Left ventricle myocardium inferior (tissue), 1 donor: Measurements from ENCODE around the gene PRXL2A. TPM values are rescaled to one million over a fixed set of nuclear protein-coding genes. Genes with fewer than 3 reads are reported as not detected.

Source experiments
- DNase-seq: peaks from one replicate; pipeline ENCODE4 v3.0.0-alpha.2; 2020
- H3K27ac ChIP-seq: fragments of 200-600 bp; replicated peaks from 2 replicates; pipeline ENCODE4 v1.8.0; 2021
- H3K27me3 ChIP-seq: fragments of 200-600 bp; 2 replicates; pipeline ENCODE4 v1.8.0; 2021; ENCODE audit warnings: low read depth
- H3K36me3 ChIP-seq: fragments of 200-600 bp; 2 replicates; pipeline ENCODE4 v1.8.0; 2021
- H3K4me1 ChIP-seq: fragments of 200-600 bp; 2 replicates; pipeline ENCODE4 v1.8.0; 2021
- H3K4me3 ChIP-seq: fragments of 200-600 bp; 2 replicates; pipeline ENCODE4 v1.8.0; 2021; ENCODE audit warnings: mild to moderate bottlenecking, moderate library complexity
- H3K9me3 ChIP-seq: fragments of 200-600 bp; replicated peaks from 2 replicates; pipeline ENCODE4 v1.8.0; 2021
- CTCF ChIP-seq: fragments of 200-600 bp; IDR thresholded peaks from 2 replicates; pipeline ENCODE4 v1.8.0; 2021; ENCODE audit warnings: antibody characterized with exemption, mild to moderate bottlenecking, borderline replicate concordance
- intact Hi-C: fragments of 100-400 bp; cut with micrococcal nuclease; formaldehyde crosslinking; loops from one replicate; pipeline ENCODE4 v1.11.0; 2022
- total RNA-seq: library from RNA; stranded (reverse); fragmentation: NEBNext Ultra II Directional; extraction: Animal tissue kit (Norgen Biotek cat#: 25700); gene quantifications from one replicate; pipeline ENCODE4 v1.2.1, GENCODE V29; 2021
- donor health status: DM: no; HTN: yes; CAD: no; lungs with severe emphysema.

PRXL2A gene
- total RNA-seq, 1 donor from 2014 or later = 101 TPM

- DNase-seq = peak; percentile 65
- no peaks in the 10 kb centered on the region for H3K27me3 ChIP-seq
- no peaks in the 10 kb centered on the region for H3K9me3 ChIP-seq
- no peaks in the 10 kb centered on the region for H3K36me3 ChIP-seq
- peak overlapping the region; percentile 99 for H3K4me3 ChIP-seq
- H3K4me1 ChIP-seq = peaks cover 100% of the 10 kb centered on the region
- H3K27ac ChIP-seq = peak overlapping the region; percentile 100
- intact Hi-C loops = loop anchor here (5.0 kb wide), 1 partner anchor 43 kb away; no protein-coding TSS in a partner anchor
- TF ChIP-seq CTCF = no peak
These were observed 50.9 kb downstream of the PRXL2A start for GRCh38 chr10:80459047-80459865.

- no peak for DNase-seq
- H3K27ac ChIP-seq = peak overlapping the region; percentile 100
- peak overlapping the region; percentile 99 for H3K4me3 ChIP-seq
- peaks cover 100% of the 10 kb centered on the region for H3K4me1 ChIP-seq
- no peaks in the 10 kb centered on the region for H3K9me3 ChIP-seq
- TF ChIP-seq CTCF = no peak
- H3K36me3 ChIP-seq = no peaks in the 10 kb centered on the region
- H3K27me3 ChIP-seq = no peaks in the 10 kb centered on the region
- intact Hi-C loops = no loop called here
These were observed 52.3 kb downstream of the PRXL2A start for GRCh38 chr10:80460399-80461207.

- DNase-seq = no peak
- Histone ChIP-seq H3K4me3 (peak overlapping the region; percentile 99), H3K27ac (peak overlapping the region; percentile 100), H3K27me3 (no peaks in the 10 kb centered on the region), H3K36me3 (no peaks in the 10 kb centered on the region), H3K9me3 (no peaks in the 10 kb centered on the region), H3K4me1 (peaks cover 100% of the 10 kb centered on the region)
- intact Hi-C loops = no loop called here
- no peak for TF ChIP-seq CTCF
These were observed 53.1 kb downstream of the PRXL2A start for GRCh38 chr10:80461208-80462183.

GRCh38 chr10:80462299-80462980 is 54.1 kb downstream of the PRXL2A start:
- H3K27ac ChIP-seq = peak overlapping the region; percentile 100
- intact Hi-C loops = no loop called here
- no peaks in the 10 kb centered on the region for H3K27me3 ChIP-seq
- H3K4me1 ChIP-seq = peaks cover 100% of the 10 kb centered on the region
- peak overlapping the region; percentile 99 for H3K4me3 ChIP-seq
- H3K9me3 ChIP-seq = no peaks in the 10 kb centered on the region
- no peaks in the 10 kb centered on the region for H3K36me3 ChIP-seq
- no peak for DNase-seq
- TF ChIP-seq CTCF = no peak
